K562 (cell line): ENCODE measurements around the gene ABAT. TPM values are rescaled to one million over a fixed set of nuclear protein-coding genes. Genes with fewer than 3 reads are reported as not detected.

ENCODE experiments used
- ATAC-seq: fragments of 200-7000 bp; cut with Tn5 transposase; 3 replicates; pipeline ENCODE4 v1.9.1; 2020; ENCODE audit warnings: moderate library complexity
- BruUV-seq: library from RNA; stranded (reverse); fragments of 400-500 nt; replicated peaks from 2 replicates; lab custom pipeline; 2021; lab: Mats Ljungman, UMichigan
- CTCF ChIA-PET: fragments of 300-600 bp; formaldehyde crosslinking; extraction: SDS; loops from one replicate; lab custom pipeline; 2021; ENCODE audit warnings: low intra/inter-chr PET ratio; lab: Yijun Ruan, JAX
- POLR2A ChIA-PET: fragments of 300-600, 350-650 bp; sonication (Branson Sonifier 250); formaldehyde crosslinking; extraction: SDS; loops from one replicate; lab custom pipeline; 2021; ENCODE audit warnings: antibody characterized with exemption, inconsistent platforms; lab: Yijun Ruan, JAX
- DNase-seq, 4 experiments: peaks; one replicate each; pipeline versions ENCODE4 v3.0.0 to v3.0.0-alpha.2; 2011 to 2018; ENCODE audit warnings: low spot score in 3 of 4, mixed read lengths in 3 of 4; ENCODE audit errors: extremely low read depth in 1 of 4
- FAIRE-seq: peaks from 2 replicates; lab custom pipeline; 2011; peaks lifted over from hg19 to GRCh38; lab: Jason Lieb, UNC
- H2AFZ ChIP-seq: 2 replicates; pipeline ENCODE4 v1.6.0; 2011; ENCODE audit warnings: low read depth, low read length, control low read depth, inconsistent platforms
- H3K27ac ChIP-seq: fragments of 200-600 bp; 3 replicates; pipeline ENCODE4 v1.8.0; 2011; ENCODE audit warnings: low read depth, mild to moderate bottlenecking, control low read depth, inconsistent platforms, low read length, moderate library complexity, mixed read lengths; ENCODE audit errors: extremely low read depth
- H3K27me3 ChIP-seq, 2 experiments: fragments of 300-600 bp in 1 of 2; 2 replicates in 1 of 2; 3 replicates in 1 of 2; pipeline versions ENCODE4 v1.6.0 to v1.8.0; 2011; ENCODE audit warnings: inconsistent platforms in 2 of 2, low read length in 2 of 2, mild to moderate bottlenecking in 1 of 2, mixed read lengths in 1 of 2, moderate library complexity in 1 of 2; ENCODE audit not compliant: control insufficient read depth in 2 of 2, insufficient read depth in 2 of 2
- H3K36me3 ChIP-seq: fragments of 300-600 bp; 3 replicates; pipeline ENCODE4 v1.8.0; 2011; ENCODE audit warnings: mild to moderate bottlenecking, low read length, inconsistent platforms; ENCODE audit not compliant: control insufficient read depth, insufficient read depth
- H3K4me1 ChIP-seq, 2 experiments: fragments of 200-600 bp in 1 of 2; replicated peaks in 1 of 2; 2 replicates in 1 of 2; 3 replicates in 1 of 2; pipeline versions ENCODE4 v1.5.1 to v1.8.0; 2011; ENCODE audit warnings: inconsistent platforms in 2 of 2, low read length in 2 of 2, mild to moderate bottlenecking in 1 of 2, mixed read lengths in 1 of 2, moderate library complexity in 1 of 2; ENCODE audit not compliant: control insufficient read depth in 2 of 2, insufficient read depth in 2 of 2
- H3K4me2 ChIP-seq: 2 replicates; pipeline ENCODE4 v1.6.1; 2011; ENCODE audit warnings: low read length, control low read depth, inconsistent platforms, mixed read lengths; ENCODE audit not compliant: insufficient read depth
- H3K4me3 ChIP-seq: fragments of 200-600 bp; sonication (generic), shearing (Covaris generic); 2 replicates; pipeline ENCODE4 v1.5.1; 2016; ENCODE audit warnings: control low read depth, inconsistent platforms
- H3K79me2 ChIP-seq: fragments of 200-600 bp; 3 replicates; pipeline ENCODE4 v1.8.0; 2011; ENCODE audit warnings: low read length, inconsistent platforms; ENCODE audit not compliant: control insufficient read depth, insufficient read depth
- H3K9ac ChIP-seq, 2 experiments: 2 replicates each; pipeline versions ENCODE4 v1.6.0 to v1.6.1; 2011; ENCODE audit warnings: low read depth in 2 of 2, low read length in 2 of 2, control low read depth in 1 of 2, inconsistent platforms in 1 of 2, mild to moderate bottlenecking in 1 of 2, mixed read lengths in 1 of 2; ENCODE audit not compliant: insufficient read depth in 1 of 2
- H3K9me1 ChIP-seq: one replicate; pipeline ENCODE4 v1.6.0; 2011; ENCODE audit warnings: inconsistent platforms, mild to moderate bottlenecking, low read length, moderate library complexity; ENCODE audit not compliant: control insufficient read depth, insufficient read depth
- H3K9me3 ChIP-seq: replicated peaks from 2 replicates; pipeline ENCODE4 v1.5.1; 2011; ENCODE audit warnings: low read depth, low read length, inconsistent platforms; ENCODE audit not compliant: control insufficient read depth, insufficient read depth
- H4K20me1 ChIP-seq: replicated peaks from 2 replicates; pipeline ENCODE4 v1.6.1; 2011; ENCODE audit warnings: low read length, inconsistent platforms, mixed read lengths; ENCODE audit not compliant: control insufficient read depth, insufficient read depth
- ARID3B ChIP-seq: fragments of 250-450 bp; sonication (Bioruptor Pico); IDR thresholded peaks from 2 replicates; pipeline ENCODE4 v1.4.0; 2020; ENCODE audit warnings: borderline replicate concordance
- COPS2 ChIP-seq: fragments of 450-650 bp; conservative IDR thresholded peaks from 2 replicates; pipeline ENCODE4 v1.6.1; 2016; ENCODE audit warnings: mild to moderate bottlenecking, moderate library complexity
- CREB1 ChIP-seq, 2 experiments: sonication (generic) in 1 of 2; formaldehyde crosslinking in 1 of 2; IDR thresholded peaks; 2 replicates each; pipeline versions ENCODE4 v1.6.1 to v1.8.0; 2012 to 2022; ENCODE audit warnings: inconsistent platforms in 1 of 2, mild to moderate bottlenecking in 1 of 2, missing genetic modification reagents in 1 of 2, moderate library complexity in 1 of 2
- ELF1 ChIP-seq: fragments of 200-800 bp; sonication (Bioruptor generic); IDR thresholded peaks from 2 replicates; pipeline ENCODE4 v1.6.1; 2016; ENCODE audit warnings: missing genetic modification characterization, missing compliant biosample characterization
- FOXP1 ChIP-seq: sonication (generic); formaldehyde crosslinking; IDR thresholded peaks from 2 replicates; pipeline ENCODE4 v1.8.0; 2022; ENCODE audit warnings: mild to moderate bottlenecking, missing genetic modification reagents
- HLTF ChIP-seq: fragments of 450-650 bp; IDR thresholded peaks from 2 replicates; pipeline ENCODE4 v1.6.1; 2016
- MYBL2 ChIP-seq, 2 experiments: fragments of 450-650 bp in 1 of 2; sonication (generic) in 1 of 2; formaldehyde crosslinking in 1 of 2; IDR thresholded peaks; 2 replicates each; pipeline versions ENCODE4 v1.6.1 to v1.8.1; 2017 to 2022; ENCODE audit warnings: borderline replicate concordance in 1 of 2, inconsistent platforms in 1 of 2, low read depth in 1 of 2, mild to moderate bottlenecking in 1 of 2, missing genetic modification reagents in 1 of 2, moderate library complexity in 1 of 2
- POLR2A ChIP-seq: fragments of 450-650 bp; conservative IDR thresholded peaks from 2 replicates; pipeline ENCODE4 v1.6.1; 2016
- RBM14 ChIP-seq: fragments of 200-400 bp; formaldehyde crosslinking; IDR thresholded peaks from 2 replicates; pipeline ENCODE4 v1.6.1; 2018; ENCODE audit warnings: low read depth, mild to moderate bottlenecking, low read length, moderate library complexity, borderline replicate concordance; ENCODE audit not compliant: insufficient read depth
- TAL1 ChIP-seq: fragments of 450-650 bp; IDR thresholded peaks from 2 replicates; pipeline ENCODE4 v1.6.1; 2016; ENCODE audit warnings: mild to moderate bottlenecking
- TOE1 ChIP-seq, 2 experiments: fragments of 450-650 bp in 1 of 2; sonication (generic) in 1 of 2; formaldehyde crosslinking in 1 of 2; IDR thresholded peaks; 2 replicates each; pipeline versions ENCODE4 v1.7.1 to v1.8.0; 2016 to 2022; ENCODE audit warnings: borderline replicate concordance in 2 of 2, mild to moderate bottlenecking in 2 of 2, antibody characterized with exemption in 1 of 2, inconsistent platforms in 1 of 2, low read depth in 1 of 2, missing genetic modification reagents in 1 of 2, moderate library complexity in 1 of 2
- ZNF232 ChIP-seq: sonication (generic); formaldehyde crosslinking; IDR thresholded peaks from 2 replicates; pipeline ENCODE4 v1.8.0; 2022; ENCODE audit warnings: mild to moderate bottlenecking, missing genetic modification reagents
- WGBS: fragments of 100-300 bp; shearing (Covaris generic); methylation state at CpG from one replicate; pipeline ENCODE4 v1.1.6; 2016; ENCODE audit warnings: low coverage, mixed read lengths; ENCODE audit not compliant: insufficient coverage; ENCODE audit errors: missing lambda C conversion rate; 5-methylcytosine and 5-hydroxymethylcytosine counted together
- in situ Hi-C: fragments of 300-500 bp; cut with MboI; formaldehyde crosslinking; loops from 4 replicates; pipeline ENCODE4 v1.15.0; 2018; ENCODE audit warnings: inconsistent platforms, mixed read lengths
- intact Hi-C: fragments of 100-400 bp; cut with micrococcal nuclease; formaldehyde crosslinking; loops from 2 replicates; pipeline ENCODE4 v1.14.2; 2022
- polyA plus RNA-seq, 8 experiments: library from polyadenylated mRNA; depleted of rRNA in 4 of 8; stranded (reverse) in 5 of 8; unstranded in 3 of 8; fragments of >200 nt; fragmentation: Nextera tagmentation in 2 of 8; fragmentation: Illumina TruSeq in 1 of 8; extraction: Ambion mirVana in 2 of 8; extraction: Trizol in 1 of 8; gene quantifications; 2 replicates each; pipeline versions ENCODE4 v1.2.1 to v1.2.3, GENCODE V29; 2011 to 2014; ENCODE audit warnings: inconsistent platforms in 1 of 8, missing spikeins in 1 of 8
- total RNA-seq, 7 experiments: library from RNA; depleted of rRNA in 6 of 7; stranded (reverse); fragments of >200 nt in 6 of 7; fragmentation: Illumina TruSeq in 2 of 7; extraction: Trizol in 2 of 7; gene quantifications; 2 replicates each; pipeline versions ENCODE4 v1.2.1 to v1.2.3, GENCODE V29; 2011 to 2021; ENCODE audit warnings: low replicate concordance in 1 of 7

ABAT gene
- total and polyA plus RNA-seq, 9 of the 15 experiments (the other 6 are each of a cell fraction or from before 2014, with no cell fraction given): 0.01 to 0.49 (median 0.10) TPM

- Histone ChIP-seq H3K4me1 (peaks cover 3% of the 10 kb centered on the region in 2 experiments; a peak in 4 of 5 replicates), H3K27me3 (no peaks in the 10 kb centered on the region), H3K27ac (no peak overlapping the region), H2AFZ (no peak overlapping the region), H3K4me2 (no peak overlapping the region), H3K79me2 (no peaks in the 10 kb centered on the region)
- WGBS: 55% methylated on average over 14 of the region's 15 CpGs
- POLR2A ChIA-PET: interaction anchor here (0.6 kb wide), 1 partner anchor 506 kb away, joined by 3 read pairs; no protein-coding TSS in a partner anchor
- DNase-seq (no peak), FAIRE-seq (no peak)
- TF ChIP-seq MYBL2 (IDR thresholded peaks at IDR 0.05; ENCODE audit: low read depth) (no peak), MYBL2 (CRISPR knock-in tag; IDR thresholded peaks at IDR 0.05; ENCODE audit: borderline replicate concordance) (no peak), TAL1 (peak; percentile 15; the same call in 1 of the 2 replicates)
- TF ChIP-seq, all 486 proteins: peak for 1
- 0 out of 2 replicates have a peak, but pooled peaks cover 8% of the 10 kb centered on the region for H4K20me1 ChIP-seq
- H3K36me3 ChIP-seq: peaks cover 93% of the 10 kb centered on the region; the same call in 2 of the 3 replicates
- in situ Hi-C loops (no loop called here), intact Hi-C loops (no loop called here)
- H3K9ac ChIP-seq: 0 out of 4 replicates have a peak overlapping the region, but pooled peaks of 1 of the 2 experiments have one; percentile 42
- no peak for ATAC-seq
- H3K9me1 ChIP-seq: no peaks in the 10 kb centered on the region
- no peak overlapping the region for H3K4me3 ChIP-seq
- CTCF ChIA-PET: no interaction called here
- BruUV-seq: no TSS peak
- H3K9me3 ChIP-seq: no peaks in the 10 kb centered on the region
Observed at GRCh38 chr16:8631818-8632465, 42.5 kb upstream of the ABAT start.

GRCh38 chr16:8632675-8633182 lies 41.7 kb upstream of the ABAT start:
- Histone ChIP-seq H3K9ac (no peak overlapping the region), H3K27me3 (no peaks in the 10 kb centered on the region), H3K9me1 (no peaks in the 10 kb centered on the region), H3K36me3 (peaks cover 92% of the 10 kb centered on the region; the same call in 2 of the 3 replicates), H3K4me1 (peaks cover 3% of the 10 kb centered on the region in 2 experiments; a peak in 4 of 5 replicates), H3K4me2 (no peak overlapping the region), H2AFZ (no peak overlapping the region), H3K79me2 (no peaks in the 10 kb centered on the region), H3K4me3 (no peak overlapping the region), H3K27ac (no peak overlapping the region; the same call in 2 of the 3 replicates), H4K20me1 (0 out of 2 replicates have a peak, but pooled peaks cover 8% of the 10 kb centered on the region), H3K9me3 (no peaks in the 10 kb centered on the region)
- ATAC-seq: no peak
- CTCF ChIA-PET: no interaction called here
- no TSS peak for BruUV-seq
- POLR2A ChIA-PET: interaction anchor here (0.6 kb wide), 1 partner anchor 506 kb away, joined by 3 read pairs; no protein-coding TSS in a partner anchor
- in situ Hi-C loops (no loop called here), intact Hi-C loops (no loop called here)
- 93% methylated on average over 3 of the region's 5 CpGs for WGBS
- FAIRE-seq: no peak
- DNase-seq: no peak
- TF ChIP-seq HLTF (no peak), POLR2A (0 out of 2 replicates have a peak, but pooled peaks have one; percentile 12), COPS2 (no peak), FOXP1 (CRISPR knock-in tag) (no peak), TOE1 (IDR thresholded peaks at IDR 0.05; ENCODE audit: borderline replicate concordance) (no peak), TOE1 (CRISPR knock-in tag; IDR thresholded peaks at IDR 0.05; ENCODE audit: borderline replicate concordance, low read depth) (no peak), ELF1 (no peak), ZNF232 (CRISPR knock-in tag) (no peak), RBM14 (no peak), ARID3B (CRISPR knock-in tag) (no peak), CREB1 (IDR thresholded peaks at IDR 0.05) (no peak), CREB1 (CRISPR knock-in tag; IDR thresholded peaks at IDR 0.05) (0 out of 2 replicates have a peak, but pooled peaks have one; percentile 30)
